Activated naive CD4-positive, alpha-beta T cell treated with anti-CD3 and anti-CD28 coated beads, Interleukin-2, amount 50 U/mL, for 24 hours (primary cell): ENCODE data around the gene CTNND2.
A peak's percentile ranks its signal among the peaks of the same experiment; 100 is the strongest.

ENCODE experiments used
- H3K27ac Mint-ChIP-seq: one replicate; pipeline ENCODE4 v1.8.0; 2021; ENCODE audit warnings: mild to moderate bottlenecking, mixed read lengths
- H3K27me3 Mint-ChIP-seq: one replicate; pipeline ENCODE4 v1.8.0; 2021; ENCODE audit warnings: mixed read lengths
- H3K36me3 Mint-ChIP-seq: one replicate; pipeline ENCODE4 v1.8.0; 2021; ENCODE audit warnings: mixed read lengths
- H3K4me1 Mint-ChIP-seq: one replicate; pipeline ENCODE4 v1.8.0; 2021; ENCODE audit warnings: mixed read lengths
- H3K4me3 Mint-ChIP-seq: one replicate; pipeline ENCODE4 v1.8.0; 2021; ENCODE audit warnings: mild to moderate bottlenecking, mixed read lengths
- H3K9me3 Mint-ChIP-seq: one replicate; pipeline ENCODE4 v1.8.0; 2021; ENCODE audit warnings: mixed read lengths

Gene CTNND2

GRCh38 chr5:11904265-11904906, at the start of gene CTNND2:
Gene CTNND2, minus strand, starts transcription at chr5:11904446. Its CDS starts 593 bp downstream, at chr5:11903853.
- Mint-ChIP-seq H3K36me3 (no peaks in the 10 kb centered on the region), H3K27ac (peak within 1 kb of the TSS; percentile 71), H3K9me3 (no peaks in the 10 kb centered on the region), H3K4me3 (no peak within 1 kb of the TSS), H3K27me3 (peaks cover 32% of the 10 kb centered on the region), H3K4me1 (peaks cover 5% of the 10 kb centered on the region)

- Mint-ChIP-seq H3K27ac (no peak overlapping the region), H3K36me3 (no peaks in the 10 kb centered on the region), H3K4me3 (no peak overlapping the region), H3K27me3 (no peaks in the 10 kb centered on the region), H3K9me3 (peaks cover 4% of the 10 kb centered on the region), H3K4me1 (no peaks in the 10 kb centered on the region)
Observed at GRCh38 chr5:11946317-11946716, 42.1 kb upstream of the CTNND2 start.

GRCh38 chr5:11941566-11941965, 37.3 kb upstream of the CTNND2 start:
- Mint-ChIP-seq H3K4me3 (no peak overlapping the region), H3K4me1 (no peaks in the 10 kb centered on the region), H3K27me3 (no peaks in the 10 kb centered on the region), H3K27ac (no peak overlapping the region), H3K36me3 (no peaks in the 10 kb centered on the region), H3K9me3 (peaks cover 9% of the 10 kb centered on the region)

GRCh38 chr5:11931638-11932037, 27.4 kb upstream of the CTNND2 start:
- H3K36me3 Mint-ChIP-seq = no peaks in the 10 kb centered on the region
- no peaks in the 10 kb centered on the region for H3K4me1 Mint-ChIP-seq
- H3K4me3 Mint-ChIP-seq = no peak overlapping the region
- H3K27ac Mint-ChIP-seq = no peak overlapping the region
- peaks cover 11% of the 10 kb centered on the region for H3K9me3 Mint-ChIP-seq
- H3K27me3 Mint-ChIP-seq = no peaks in the 10 kb centered on the region

- H3K4me3 Mint-ChIP-seq = no peak overlapping the region
- H3K9me3 Mint-ChIP-seq = peaks cover 13% of the 10 kb centered on the region
Observed at GRCh38 chr5:11928909-11929308, 24.7 kb upstream of the CTNND2 start.

GRCh38 chr5:11925701-11926100, 21.5 kb upstream of the CTNND2 start:
- H3K27ac Mint-ChIP-seq = no peak overlapping the region
- H3K4me3 Mint-ChIP-seq = no peak overlapping the region
- no peaks in the 10 kb centered on the region for H3K36me3 Mint-ChIP-seq
- H3K9me3 Mint-ChIP-seq = peaks cover 13% of the 10 kb centered on the region
- no peaks in the 10 kb centered on the region for H3K27me3 Mint-ChIP-seq
- no peaks in the 10 kb centered on the region for H3K4me1 Mint-ChIP-seq

More at GRCh38 chr5:11928909-11929308, 24.7 kb upstream of the CTNND2 start:
- Mint-ChIP-seq H3K27ac (no peak overlapping the region), H3K27me3 (no peaks in the 10 kb centered on the region), H3K4me1 (no peaks in the 10 kb centered on the region), H3K36me3 (no peaks in the 10 kb centered on the region)

GRCh38 chr5:11922394-11922793, 18.1 kb upstream of the CTNND2 start:
- no peak overlapping the region for H3K27ac Mint-ChIP-seq
- no peak overlapping the region for H3K4me3 Mint-ChIP-seq
- peaks cover 13% of the 10 kb centered on the region for H3K9me3 Mint-ChIP-seq
- no peaks in the 10 kb centered on the region for H3K4me1 Mint-ChIP-seq
- no peaks in the 10 kb centered on the region for H3K36me3 Mint-ChIP-seq
- no peaks in the 10 kb centered on the region for H3K27me3 Mint-ChIP-seq

- Mint-ChIP-seq H3K27ac (no peak overlapping the region), H3K36me3 (no peaks in the 10 kb centered on the region), H3K4me3 (no peak overlapping the region), H3K4me1 (no peaks in the 10 kb centered on the region), H3K27me3 (no peaks in the 10 kb centered on the region), H3K9me3 (peaks cover 5% of the 10 kb centered on the region)
Observed at GRCh38 chr5:11918463-11919045, 14.3 kb upstream of the CTNND2 start.

GRCh38 chr5:11909471-11909870, 5.2 kb upstream of the CTNND2 start:
- Mint-ChIP-seq H3K4me1 (peaks cover 5% of the 10 kb centered on the region), H3K4me3 (no peak overlapping the region), H3K27ac (no peak overlapping the region), H3K9me3 (peaks cover 4% of the 10 kb centered on the region), H3K36me3 (no peaks in the 10 kb centered on the region), H3K27me3 (peaks cover 15% of the 10 kb centered on the region)

- Mint-ChIP-seq H3K4me3 (no peak overlapping the region), H3K4me1 (peaks cover 5% of the 10 kb centered on the region), H3K9me3 (no peaks in the 10 kb centered on the region), H3K27ac (no peak overlapping the region), H3K27me3 (peaks cover 31% of the 10 kb centered on the region), H3K36me3 (no peaks in the 10 kb centered on the region)
Observed at GRCh38 chr5:11906497-11906896, 2.3 kb upstream of the CTNND2 start.

GRCh38 chr5:11905206-11905605, 960 bp upstream of the CTNND2 start:
- no peaks in the 10 kb centered on the region for H3K36me3 Mint-ChIP-seq
- H3K27me3 Mint-ChIP-seq = peaks cover 32% of the 10 kb centered on the region
- peak overlapping the region; percentile 71 for H3K27ac Mint-ChIP-seq
- peaks cover 5% of the 10 kb centered on the region for H3K4me1 Mint-ChIP-seq
- H3K4me3 Mint-ChIP-seq = no peak overlapping the region
- H3K9me3 Mint-ChIP-seq = no peaks in the 10 kb centered on the region

- H3K36me3 Mint-ChIP-seq = no peaks in the 10 kb centered on the region
- H3K4me3 Mint-ChIP-seq = no peak overlapping the region
- no peak overlapping the region for H3K27ac Mint-ChIP-seq
- H3K27me3 Mint-ChIP-seq = peaks cover 32% of the 10 kb centered on the region
- H3K4me1 Mint-ChIP-seq = peaks cover 5% of the 10 kb centered on the region
- peaks cover 1% of the 10 kb centered on the region for H3K9me3 Mint-ChIP-seq
Observed at GRCh38 chr5:11903614-11904264, 507 bp downstream of the CTNND2 start.

- Mint-ChIP-seq H3K4me1 (peaks cover 5% of the 10 kb centered on the region), H3K27ac (no peak overlapping the region), H3K4me3 (no peak overlapping the region), H3K9me3 (peaks cover 5% of the 10 kb centered on the region), H3K36me3 (no peaks in the 10 kb centered on the region), H3K27me3 (peaks cover 30% of the 10 kb centered on the region)
Observed at GRCh38 chr5:11903121-11903613, 1.1 kb downstream of the CTNND2 start.

- Mint-ChIP-seq H3K36me3 (no peaks in the 10 kb centered on the region), H3K27me3 (peaks cover 30% of the 10 kb centered on the region), H3K4me3 (no peak overlapping the region), H3K27ac (no peak overlapping the region), H3K4me1 (peaks cover 5% of the 10 kb centered on the region), H3K9me3 (peaks cover 5% of the 10 kb centered on the region)
Observed at GRCh38 chr5:11902201-11902619, 2.0 kb downstream of the CTNND2 start.

GRCh38 chr5:11898787-11899186, 5.5 kb downstream of the CTNND2 start:
- Mint-ChIP-seq H3K4me3 (no peak overlapping the region), H3K4me1 (no peaks in the 10 kb centered on the region), H3K36me3 (no peaks in the 10 kb centered on the region), H3K27ac (no peak overlapping the region), H3K27me3 (peaks cover 17% of the 10 kb centered on the region), H3K9me3 (peaks cover 5% of the 10 kb centered on the region)

GRCh38 chr5:11897781-11898180, 6.5 kb downstream of the CTNND2 start:
- Mint-ChIP-seq H3K27me3 (peaks cover 12% of the 10 kb centered on the region), H3K36me3 (no peaks in the 10 kb centered on the region), H3K4me3 (no peak overlapping the region), H3K9me3 (peaks cover 5% of the 10 kb centered on the region), H3K4me1 (no peaks in the 10 kb centered on the region), H3K27ac (no peak overlapping the region)
